ENCODE measurements around the gene LCTL. TPM values are rescaled to one million over a fixed set of nuclear protein-coding genes. Genes with fewer than 3 reads are reported as not detected.

Gene LCTL
- total and polyA plus RNA-seq, 2 of the 8 experiments (the other 6 are each of a cell fraction or from before 2014, with no cell fraction given), result 5.5 to 6.2 TPM

- Histone ChIP-seq H2BK5ac (ENCODE audit: low read depth, low read length) (no peak overlapping the region), H3K4me1 (replicated peaks in 1 of 4; ENCODE audit: control insufficient read depth in 3 of 4, insufficient read depth in 4 of 4, low read length in 3 of 4) (no peaks in the 10 kb centered on the region), H2BK120ac (replicated peaks; ENCODE audit: low read depth, low read length) (no peak overlapping the region), H2AK5ac (ENCODE audit: low read depth, low read length) (no peak overlapping the region), H3K14ac (ENCODE audit: insufficient read length) (no peak overlapping the region), H3K4me3 (ENCODE audit: extremely low read depth in 1 of 4, insufficient read depth in 2 of 4, low read depth in 3 of 4, low read length in 4 of 4) (no peak overlapping the region), H4K8ac (ENCODE audit: extremely low read depth, insufficient read depth, low read length) (no peak overlapping the region), H4K20me1 (replicated peaks in 1 of 2; ENCODE audit: control insufficient read depth in 1 of 2, insufficient read depth in 2 of 2, low read length in 2 of 2) (no peaks in the 10 kb centered on the region), H4K91ac (replicated peaks; ENCODE audit: insufficient read length, low read length) (no peak overlapping the region), H3K23ac (ENCODE audit: insufficient read length) (no peak overlapping the region), H2AFZ (ENCODE audit: low read length) (no peak overlapping the region), H3K23me2 (ENCODE audit: low read depth, low read length) (peaks cover 9% of the 10 kb centered on the region), H2BK12ac (ENCODE audit: low read depth, low read length) (no peak overlapping the region), H3K27me3 (replicated peaks in 1 of 4; ENCODE audit: control insufficient read depth in 3 of 4, extremely low read depth in 1 of 4, insufficient read depth in 3 of 4, low read length in 3 of 4) (no peaks in the 10 kb centered on the region), H4K5ac (ENCODE audit: insufficient read length, low read depth, low read length) (no peak overlapping the region), H3K9me3 (ENCODE audit: insufficient read depth in 2 of 2, low read depth in 1 of 2, low read length in 1 of 2) (no peaks in the 10 kb centered on the region), H3K4me2 (ENCODE audit: insufficient read depth in 1 of 2, low read depth in 2 of 2, low read length in 2 of 2) (no peak overlapping the region), H3K36me3 (ENCODE audit: control insufficient read depth in 2 of 4, insufficient read depth in 4 of 4, low read length in 3 of 4) (peaks cover 0 to 17% (median under 1%) of the 10 kb centered on the region in 4 experiments; a peak in 6 of 8 replicates), H3K56ac (replicated peaks; ENCODE audit: insufficient read length, low read depth, low read length) (no peak overlapping the region), H2BK15ac (ENCODE audit: low read length) (no peak overlapping the region), H3K9ac (replicated peaks in 1 of 4; ENCODE audit: extremely low read depth in 1 of 4, low read depth in 3 of 4, low read length in 3 of 4) (no peak overlapping the region), H3K27ac (ENCODE audit: low read depth, low read length) (no peak overlapping the region), H2BK20ac (ENCODE audit: low read length) (no peak overlapping the region), H3K18ac (ENCODE audit: extremely low read depth, low read length) (no peak overlapping the region), H3K79me2 (ENCODE audit: control insufficient read depth in 1 of 2, insufficient read depth in 2 of 2, low read length in 2 of 2) (peaks cover 15 to 48% of the 10 kb centered on the region in 2 experiments), H3K79me1 (ENCODE audit: low read depth, low read length) (peaks cover 4% of the 10 kb centered on the region), H3K4ac (replicated peaks; ENCODE audit: insufficient read length, low read depth, low read length) (no peak overlapping the region)
- FAIRE-seq (no peak), DNase-seq (ENCODE audit: low read depth in 1 of 2, low spot score in 2 of 2) (no peak)
- WGBS, 2 experiments (ENCODE audit: extremely low coverage in 1 of 2, insufficient coverage in 1 of 2, insufficient read length in 1 of 2, insufficient replicate concordance in 2 of 2, low coverage in 1 of 2, low lambda C conversion rate in 2 of 2, missing lambda C conversion rate in 1 of 2), result 88% methylated on average over 3 of the region's 3 CpGs; no CpG with 5 or more reads in 1 of the 2 experiments
- ChIA-PET CTCF (ENCODE audit: partially characterized antibody) (interaction anchor here (2.4 kb wide), 1 partner anchor 10 kb away, joined by 16 read pairs; the partner anchor contains the start of gene SNAPC5), POLR2A (ENCODE audit: partially characterized antibody) (interaction anchor here (2.1 to 3.8 kb wide), 2 partner anchors 9 to 10 kb away, joined by 9 to 45 read pairs; partner anchors contain the start of gene SNAPC5)
- TF ChIP-seq YY1 (IDR thresholded peaks at IDR 0.05; ENCODE audit: low read depth, low read length), result no peak
- no peak for TF ChIP-seq SP1 (IDR thresholded peaks at IDR 0.05; ENCODE audit: low read depth, low read length)
- no peak for TF ChIP-seq ZNF274 (IDR thresholded peaks at IDR 0.05; ENCODE audit: borderline replicate concordance, extremely low read depth, low read length)
- TF ChIP-seq KDM1A (IDR thresholded peaks at IDR 0.05; ENCODE audit: borderline replicate concordance, low read length), result no peak
- no peak for TF ChIP-seq BACH1 (IDR thresholded peaks at IDR 0.05; ENCODE audit: low read length)
- TF ChIP-seq SIN3A (conservative IDR thresholded peaks at IDR 0.05 in 1 of 2, IDR thresholded peaks at IDR 0.05 in 1 of 2; ENCODE audit: low read depth in 1 of 2, low read length in 2 of 2), result no peak
- no peak for TF ChIP-seq KDM4A (IDR thresholded peaks at IDR 0.05; ENCODE audit: low read depth, low read length, severe bottlenecking)
- TF ChIP-seq CBX8 (IDR thresholded peaks at IDR 0.05; ENCODE audit: borderline replicate concordance, low read depth, low read length), result no peak
- no peak for TF ChIP-seq BRCA1 (IDR thresholded peaks at IDR 0.05; ENCODE audit: low read depth, low read length)
- no peak for TF ChIP-seq NANOG (IDR thresholded peaks at IDR 0.05; ENCODE audit: insufficient read depth, low read depth, low read length, poor library complexity, severe bottlenecking)
- no peak for TF ChIP-seq ASH2L (IDR thresholded peaks at IDR 0.05; ENCODE audit: low read length)
- no peak for TF ChIP-seq RNF2 (IDR thresholded peaks at IDR 0.05; ENCODE audit: borderline replicate concordance, low read depth, low read length, missing control alignments, poor library complexity, severe bottlenecking)
- no peak for TF ChIP-seq TAF1 (IDR thresholded peaks at IDR 0.05; ENCODE audit: low read depth, low read length)
Observed at GRCh38 chr15:66508293-66508883, 57.4 kb downstream of the LCTL start.

Measured in H1 (cell line).